ENCODE measurements around the gene KRTAP2-2. TPM values are rescaled to one million over a fixed set of nuclear protein-coding genes. Genes with fewer than 3 reads are reported as not detected.

Gene KRTAP2-2
- total and polyA plus RNA-seq, 2 donors (not counting 3 experiments of a cell fraction or from before 2014, with no cell fraction given), result not detected

DNA sequence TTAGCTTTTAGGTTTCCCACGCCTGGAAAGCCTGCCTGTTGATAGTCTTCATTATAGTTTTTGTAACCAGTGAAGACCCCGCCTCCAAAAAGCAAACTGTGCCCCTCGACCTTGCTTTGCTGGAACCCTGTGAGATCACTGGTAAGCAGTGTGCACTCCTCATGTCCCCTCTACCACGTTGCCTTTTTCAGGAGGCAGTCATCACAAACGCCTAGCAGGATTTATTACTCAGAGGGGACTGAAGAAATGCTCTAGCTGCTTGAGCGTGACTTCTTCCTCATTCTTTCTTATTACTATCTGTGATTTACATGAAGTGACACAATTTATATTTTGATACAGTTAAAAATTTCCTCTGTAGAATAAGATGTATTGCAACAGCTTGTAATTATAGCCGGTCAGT, 39.6 kb downstream of the KRTAP2-2 start:
- H3K9me3 ChIP-seq (replicated peaks; ENCODE audit: control insufficient read depth, insufficient read depth, low read length), result no peaks in the 10 kb centered on the region
- H3K27ac ChIP-seq (ENCODE audit: insufficient read depth, low read depth, low read length), result no peak overlapping the region
- no peaks in the 10 kb centered on the region for H4K20me1 ChIP-seq (replicated peaks; ENCODE audit: control insufficient read depth, extremely low read depth, insufficient read depth, low read length)
- H3K36me3 ChIP-seq (ENCODE audit: control insufficient read depth in 2 of 2, extremely low read depth in 1 of 2, insufficient read depth in 2 of 2, low read length in 2 of 2), result no peaks in the 10 kb centered on the region
- no TSS peak for BruUV-seq (replicated peaks)
- FAIRE-seq (no peak), DNase-seq (ENCODE audit: low read depth, low spot score) (no peak)
- H3K9ac ChIP-seq (replicated peaks; ENCODE audit: extremely low read depth, insufficient read depth, low read length), result no peak overlapping the region
- no peaks in the 10 kb centered on the region for H3K4me1 ChIP-seq (ENCODE audit: control insufficient read depth, extremely low read depth, insufficient read depth, low read length)
- no peaks in the 10 kb centered on the region for H3K9me1 ChIP-seq (replicated peaks; ENCODE audit: control insufficient read depth, extremely low read depth, insufficient read depth, low read length)
- ChIA-PET POLR2A (no interaction called here), CTCF (no interaction called here)
- intact Hi-C loops (cut with micrococcal nuclease), result no loop called here
- H2AFZ ChIP-seq (ENCODE audit: low read depth, low read length), result no peak overlapping the region
- no peak overlapping the region for H3K4me2 ChIP-seq (ENCODE audit: insufficient read depth, low read length)
- no peak overlapping the region for H3K4me3 ChIP-seq (replicated peaks in 1 of 3; ENCODE audit: insufficient read depth in 1 of 3, low read depth in 1 of 3, low read length in 3 of 3)
- dilution Hi-C loops (cut with MboI; ENCODE audit: extremely low pct_ligation_motif_present, low sequenced_read_pairs), result no loop called here
- H3K27me3 ChIP-seq (ENCODE audit: control insufficient read depth in 2 of 2, insufficient read depth in 2 of 2, low read length in 2 of 2), result peaks cover 0 to 1% of the 10 kb centered on the region in 2 experiments
- TF ChIP-seq, protein P1, sequence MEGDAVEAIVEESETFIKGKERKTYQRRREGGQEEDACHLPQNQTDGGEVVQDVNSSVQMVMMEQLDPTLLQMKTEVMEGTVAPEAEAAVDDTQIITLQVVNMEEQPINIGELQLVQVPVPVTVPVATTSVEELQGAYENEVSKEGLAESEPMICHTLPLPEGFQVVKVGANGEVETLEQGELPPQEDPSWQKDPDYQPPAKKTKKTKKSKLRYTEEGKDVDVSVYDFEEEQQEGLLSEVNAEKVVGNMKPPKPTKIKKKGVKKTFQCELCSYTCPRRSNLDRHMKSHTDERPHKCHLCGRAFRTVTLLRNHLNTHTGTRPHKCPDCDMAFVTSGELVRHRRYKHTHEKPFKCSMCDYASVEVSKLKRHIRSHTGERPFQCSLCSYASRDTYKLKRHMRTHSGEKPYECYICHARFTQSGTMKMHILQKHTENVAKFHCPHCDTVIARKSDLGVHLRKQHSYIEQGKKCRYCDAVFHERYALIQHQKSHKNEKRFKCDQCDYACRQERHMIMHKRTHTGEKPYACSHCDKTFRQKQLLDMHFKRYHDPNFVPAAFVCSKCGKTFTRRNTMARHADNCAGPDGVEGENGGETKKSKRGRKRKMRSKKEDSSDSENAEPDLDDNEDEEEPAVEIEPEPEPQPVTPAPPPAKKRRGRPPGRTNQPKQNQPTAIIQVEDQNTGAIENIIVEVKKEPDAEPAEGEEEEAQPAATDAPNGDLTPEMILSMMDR (IDR thresholded peaks at IDR 0.05; ENCODE audit: extremely low read depth in 1 of 2, insufficient read depth in 1 of 2, low read depth in 1 of 2, low read length in 2 of 2), result no peak
- TF ChIP-seq JUN (IDR thresholded peaks at IDR 0.05; ENCODE audit: borderline replicate concordance, insufficient read depth, insufficient read length, low read depth) (no peak), POLR2AphosphoS5 (IDR thresholded peaks at IDR 0.05; ENCODE audit: insufficient read depth, low read depth, low read length) (no peak), GATA2 (IDR thresholded peaks at IDR 0.05; ENCODE audit: insufficient read depth, insufficient read length, low read depth, low read length) (no peak), EZH2 (IDR thresholded peaks at IDR 0.05; ENCODE audit: borderline replicate concordance, low read depth, low read length, severe bottlenecking) (no peak), POLR2A (IDR thresholded peaks at IDR 0.05; ENCODE audit: low read depth, low read length) (no peak), MYC (IDR thresholded peaks at IDR 0.05; ENCODE audit: low read depth, low read length) (no peak), FOS (IDR thresholded peaks at IDR 0.05; ENCODE audit: borderline replicate concordance, insufficient read depth, low read length) (no peak)
- TF ChIP-seq, protein P2, sequence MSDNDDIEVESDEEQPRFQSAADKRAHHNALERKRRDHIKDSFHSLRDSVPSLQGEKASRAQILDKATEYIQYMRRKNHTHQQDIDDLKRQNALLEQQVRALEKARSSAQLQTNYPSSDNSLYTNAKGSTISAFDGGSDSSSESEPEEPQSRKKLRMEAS (IDR thresholded peaks at IDR 0.05; ENCODE audit: insufficient read depth, insufficient read length), result no peak
- H3K79me2 ChIP-seq (ENCODE audit: control insufficient read depth, insufficient read depth, low read length), result no peaks in the 10 kb centered on the region
